ENCODE results near the gene CEACAM16. TPM values are rescaled to one million over a fixed set of nuclear protein-coding genes. Genes with fewer than 3 reads are reported as not detected.

CEACAM16 gene
- total and polyA plus RNA-seq, 9 of the 15 experiments (the other 6 are each of a cell fraction or from before 2014, with no cell fraction given), result not detected

GRCh38 chr19:44758596-44758995, 59.6 kb downstream of the CEACAM16 start (continued):
- TF ChIP-seq, protein P1, sequence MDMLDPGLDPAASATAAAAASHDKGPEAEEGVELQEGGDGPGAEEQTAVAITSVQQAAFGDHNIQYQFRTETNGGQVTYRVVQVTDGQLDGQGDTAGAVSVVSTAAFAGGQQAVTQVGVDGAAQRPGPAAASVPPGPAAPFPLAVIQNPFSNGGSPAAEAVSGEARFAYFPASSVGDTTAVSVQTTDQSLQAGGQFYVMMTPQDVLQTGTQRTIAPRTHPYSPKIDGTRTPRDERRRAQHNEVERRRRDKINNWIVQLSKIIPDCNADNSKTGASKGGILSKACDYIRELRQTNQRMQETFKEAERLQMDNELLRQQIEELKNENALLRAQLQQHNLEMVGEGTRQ (CRISPR knock-in tag; IDR thresholded peaks at IDR 0.05), result no peak
- no peak for TF ChIP-seq CREBBP (IDR thresholded peaks at IDR 0.05; ENCODE audit: low read depth, low read length)

GRCh38 chr19:44759083-44759804, 60.3 kb downstream of the CEACAM16 start:
- no TSS peak for BruUV-seq (replicated peaks)
- ATAC-seq (no peak), DNase-seq (ENCODE audit: extremely low read depth in 1 of 4, low spot score in 3 of 4) (no peak), FAIRE-seq (no peak)
- ChIA-PET CTCF (ENCODE audit: low intra/inter-chr PET ratio) (no interaction called here), POLR2A (no interaction called here)
- H4K20me1 ChIP-seq (replicated peaks; ENCODE audit: control insufficient read depth, insufficient read depth, low read length), result no peaks in the 10 kb centered on the region
- H3K27me3 ChIP-seq (ENCODE audit: control insufficient read depth in 2 of 2, insufficient read depth in 2 of 2, low read length in 2 of 2), result no peaks in the 10 kb centered on the region
- H3K4me2 ChIP-seq (ENCODE audit: insufficient read depth, low read length), result no peak overlapping the region
- H3K27ac ChIP-seq (ENCODE audit: extremely low read depth, low read depth, low read length), result no peak overlapping the region
- H3K4me3 ChIP-seq, result no peak overlapping the region
- intact Hi-C loops (cut with micrococcal nuclease) (no loop called here), in situ Hi-C loops (cut with MboI) (no loop called here)
- no peaks in the 10 kb centered on the region for H3K9me3 ChIP-seq (replicated peaks; ENCODE audit: control insufficient read depth, insufficient read depth, low read depth, low read length)
- H3K79me2 ChIP-seq (ENCODE audit: control insufficient read depth, insufficient read depth, low read length), result no peaks in the 10 kb centered on the region
- H3K9ac ChIP-seq (ENCODE audit: insufficient read depth in 1 of 2, low read depth in 2 of 2, low read length in 2 of 2), result no peak overlapping the region
- peaks cover 8 to 40% of the 10 kb centered on the region in 2 experiments for H3K4me1 ChIP-seq (replicated peaks in 1 of 2; ENCODE audit: control insufficient read depth in 2 of 2, insufficient read depth in 2 of 2, low read length in 2 of 2)
- no peaks in the 10 kb centered on the region for H3K36me3 ChIP-seq (ENCODE audit: control insufficient read depth, insufficient read depth, low read length)
- H3K9me1 ChIP-seq (ENCODE audit: control insufficient read depth, insufficient read depth, low read length), result no peaks in the 10 kb centered on the region
- WGBS (ENCODE audit: insufficient coverage, low coverage, missing lambda C conversion rate), result 63% methylated on average over 4 of the region's 10 CpGs
- no peak overlapping the region for H2AFZ ChIP-seq (ENCODE audit: low read depth, low read length)
- TF ChIP-seq DEAF1 (CRISPR knock-in tag; IDR thresholded peaks at IDR 0.05) (no peak), ILK (tag; IDR thresholded peaks at IDR 0.05; ENCODE audit: borderline replicate concordance, low read depth) (no peak), ELF1 (tag; IDR thresholded peaks at IDR 0.05) (no peak), ZNF780A (CRISPR knock-in tag; IDR thresholded peaks at IDR 0.05) (no peak), RB1 (IDR thresholded peaks at IDR 0.05; ENCODE audit: low read depth) (no peak), RERE (CRISPR knock-in tag; IDR thresholded peaks at IDR 0.05; ENCODE audit: borderline replicate concordance) (no peak), RBBP5 (IDR thresholded peaks at IDR 0.05; ENCODE audit: borderline replicate concordance, insufficient read depth, low read length, poor library complexity, severe bottlenecking) (no peak)
- TF ChIP-seq, protein P2, sequence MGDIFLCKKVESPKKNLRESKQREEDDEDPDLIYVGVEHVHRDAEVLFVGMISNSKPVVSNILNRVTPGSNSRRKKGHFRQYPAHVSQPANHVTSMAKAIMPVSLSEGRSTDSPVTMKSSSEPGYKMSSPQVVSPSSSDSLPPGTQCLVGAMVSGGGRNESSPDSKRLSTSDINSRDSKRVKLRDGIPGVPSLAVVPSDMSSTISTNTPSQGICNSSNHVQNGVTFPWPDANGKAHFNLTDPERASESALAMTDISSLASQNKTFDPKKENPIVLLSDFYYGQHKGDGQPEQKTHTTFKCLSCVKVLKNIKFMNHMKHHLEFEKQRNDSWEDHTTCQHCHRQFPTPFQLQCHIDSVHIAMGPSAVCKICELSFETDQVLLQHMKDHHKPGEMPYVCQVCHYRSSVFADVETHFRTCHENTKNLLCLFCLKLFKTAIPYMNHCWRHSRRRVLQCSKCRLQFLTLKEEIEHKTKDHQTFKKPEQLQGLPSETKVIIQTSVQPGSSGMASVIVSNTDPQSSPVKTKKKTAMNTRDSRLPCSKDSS (IDR thresholded peaks at IDR 0.05; ENCODE audit: low read depth, partially characterized antibody), result no peak
